ENCODE results near the gene ABHD4.

- TF ChIP-seq CTCF (IDR thresholded peaks at IDR 0.05) (no peak), POLR2A (IDR thresholded peaks at IDR 0.05) (no peak)
Observed at GRCh38 chr14:22613106-22613695, 15.1 kb downstream of the ABHD4 start.

Measured in prostate gland (tissue), 2 donors.